Ishikawa (cell line): ENCODE results near the gene AP1S2.

Source experiments
- CEBPB ChIP-seq: IDR thresholded peaks from 2 replicates; pipeline ENCODE4 v1.6.1; 2012
- CREB1 ChIP-seq: IDR thresholded peaks from 2 replicates; pipeline ENCODE4 v1.6.1; 2012; ENCODE audit warnings: low read depth
- EGR1 ChIP-seq: IDR thresholded peaks from 2 replicates; pipeline ENCODE4 v1.6.1; 2012
- EP300 ChIP-seq: IDR thresholded peaks from 2 replicates; pipeline ENCODE4 v1.6.1; 2012; ENCODE audit warnings: borderline replicate concordance
- FOXM1 ChIP-seq: IDR thresholded peaks from 2 replicates; pipeline ENCODE4 v1.6.1; 2012; ENCODE audit warnings: low read depth, borderline replicate concordance
- NFIC ChIP-seq: IDR thresholded peaks from 2 replicates; pipeline ENCODE4 v1.6.1; 2012
- RAD21 ChIP-seq: IDR thresholded peaks from 2 replicates; pipeline ENCODE4 v1.6.1; 2012; ENCODE audit warnings: low read depth
- TAF1 ChIP-seq: IDR thresholded peaks from 2 replicates; pipeline ENCODE4 v1.6.1; 2012; ENCODE audit warnings: low read depth, mild to moderate bottlenecking
- TCF12 ChIP-seq: IDR thresholded peaks from 2 replicates; pipeline ENCODE4 v1.6.1; 2012; ENCODE audit warnings: low read depth
- TEAD4 ChIP-seq: IDR thresholded peaks from 2 replicates; pipeline ENCODE4 v1.6.1; 2012
- YY1 ChIP-seq: IDR thresholded peaks from 2 replicates; pipeline ENCODE4 v1.6.1; 2012; ENCODE audit warnings: low read depth
- ZBTB7A ChIP-seq: IDR thresholded peaks from 2 replicates; pipeline ENCODE4 v1.6.1; 2012; ENCODE audit warnings: low read depth
- TF ChIP-seq, protein P1 (sequence below): IDR thresholded peaks from 2 replicates; pipeline ENCODE4 v1.6.1; 2012
- TF ChIP-seq, protein P2 (sequence below): IDR thresholded peaks from 2 replicates; pipeline ENCODE4 v1.6.1; 2012
- TF ChIP-seq, protein P3 (sequence below): IDR thresholded peaks from 2 replicates; pipeline ENCODE4 v1.6.1; 2012; ENCODE audit warnings: low read depth, mild to moderate bottlenecking

The AP1S2 gene

DNA sequence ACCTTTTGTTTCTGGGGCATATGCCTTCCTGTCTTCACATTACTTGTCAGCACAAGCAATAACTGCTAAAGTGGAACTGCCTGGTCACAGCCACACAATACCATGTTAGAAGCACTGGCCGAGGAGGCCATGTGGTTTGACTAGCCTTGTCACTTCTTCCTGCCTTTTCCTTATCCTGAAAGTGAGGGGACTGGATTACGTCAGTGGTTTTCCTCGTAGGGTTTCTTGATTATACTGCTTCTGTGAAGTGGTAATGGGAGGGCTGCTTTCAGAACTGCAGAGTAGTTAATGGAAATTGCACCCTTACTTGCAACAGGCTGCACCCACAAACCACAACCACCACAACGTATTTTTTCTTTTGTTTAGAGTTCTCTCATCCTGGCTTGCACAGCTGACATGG is 37.7 kb downstream of the AP1S2 start:
- no peak for TF ChIP-seq TAF1
- TF ChIP-seq TCF12: no peak
- no peak for TF ChIP-seq YY1
- TF ChIP-seq EGR1: no peak

DNA sequence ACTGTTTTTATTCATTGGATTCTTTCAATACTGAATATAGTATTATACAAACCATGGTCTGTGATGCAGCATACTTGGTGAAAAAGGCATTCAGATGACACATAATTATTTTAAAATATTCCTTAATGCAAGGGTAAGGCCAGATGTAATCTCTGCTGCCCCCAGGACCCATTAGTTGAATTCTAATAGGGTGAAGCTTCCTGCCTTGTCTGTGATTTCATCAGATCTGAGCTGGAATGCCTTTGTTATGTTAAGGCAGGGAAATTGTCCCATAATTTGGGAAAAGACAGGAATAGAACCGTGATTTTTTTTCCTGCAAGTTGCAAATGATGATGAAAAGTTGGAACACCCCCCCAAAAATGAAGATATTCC is 38.2 kb downstream of the AP1S2 start:
- TF ChIP-seq, protein P1, sequence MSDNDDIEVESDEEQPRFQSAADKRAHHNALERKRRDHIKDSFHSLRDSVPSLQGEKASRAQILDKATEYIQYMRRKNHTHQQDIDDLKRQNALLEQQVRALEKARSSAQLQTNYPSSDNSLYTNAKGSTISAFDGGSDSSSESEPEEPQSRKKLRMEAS: no peak
- TF ChIP-seq, protein P2, sequence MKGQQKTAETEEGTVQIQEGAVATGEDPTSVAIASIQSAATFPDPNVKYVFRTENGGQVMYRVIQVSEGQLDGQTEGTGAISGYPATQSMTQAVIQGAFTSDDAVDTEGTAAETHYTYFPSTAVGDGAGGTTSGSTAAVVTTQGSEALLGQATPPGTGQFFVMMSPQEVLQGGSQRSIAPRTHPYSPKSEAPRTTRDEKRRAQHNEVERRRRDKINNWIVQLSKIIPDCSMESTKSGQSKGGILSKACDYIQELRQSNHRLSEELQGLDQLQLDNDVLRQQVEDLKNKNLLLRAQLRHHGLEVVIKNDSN: no peak
- TF ChIP-seq FOXM1 (no peak), ZBTB7A (no peak), RAD21 (no peak), NFIC (no peak), EP300 (no peak), YY1 (no peak), TAF1 (no peak), TEAD4 (no peak)
- TF ChIP-seq, protein P3, sequence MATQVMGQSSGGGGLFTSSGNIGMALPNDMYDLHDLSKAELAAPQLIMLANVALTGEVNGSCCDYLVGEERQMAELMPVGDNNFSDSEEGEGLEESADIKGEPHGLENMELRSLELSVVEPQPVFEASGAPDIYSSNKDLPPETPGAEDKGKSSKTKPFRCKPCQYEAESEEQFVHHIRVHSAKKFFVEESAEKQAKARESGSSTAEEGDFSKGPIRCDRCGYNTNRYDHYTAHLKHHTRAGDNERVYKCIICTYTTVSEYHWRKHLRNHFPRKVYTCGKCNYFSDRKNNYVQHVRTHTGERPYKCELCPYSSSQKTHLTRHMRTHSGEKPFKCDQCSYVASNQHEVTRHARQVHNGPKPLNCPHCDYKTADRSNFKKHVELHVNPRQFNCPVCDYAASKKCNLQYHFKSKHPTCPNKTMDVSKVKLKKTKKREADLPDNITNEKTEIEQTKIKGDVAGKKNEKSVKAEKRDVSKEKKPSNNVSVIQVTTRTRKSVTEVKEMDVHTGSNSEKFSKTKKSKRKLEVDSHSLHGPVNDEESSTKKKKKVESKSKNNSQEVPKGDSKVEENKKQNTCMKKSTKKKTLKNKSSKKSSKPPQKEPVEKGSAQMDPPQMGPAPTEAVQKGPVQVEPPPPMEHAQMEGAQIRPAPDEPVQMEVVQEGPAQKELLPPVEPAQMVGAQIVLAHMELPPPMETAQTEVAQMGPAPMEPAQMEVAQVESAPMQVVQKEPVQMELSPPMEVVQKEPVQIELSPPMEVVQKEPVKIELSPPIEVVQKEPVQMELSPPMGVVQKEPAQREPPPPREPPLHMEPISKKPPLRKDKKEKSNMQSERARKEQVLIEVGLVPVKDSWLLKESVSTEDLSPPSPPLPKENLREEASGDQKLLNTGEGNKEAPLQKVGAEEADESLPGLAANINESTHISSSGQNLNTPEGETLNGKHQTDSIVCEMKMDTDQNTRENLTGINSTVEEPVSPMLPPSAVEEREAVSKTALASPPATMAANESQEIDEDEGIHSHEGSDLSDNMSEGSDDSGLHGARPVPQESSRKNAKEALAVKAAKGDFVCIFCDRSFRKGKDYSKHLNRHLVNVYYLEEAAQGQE: no peak

DNA sequence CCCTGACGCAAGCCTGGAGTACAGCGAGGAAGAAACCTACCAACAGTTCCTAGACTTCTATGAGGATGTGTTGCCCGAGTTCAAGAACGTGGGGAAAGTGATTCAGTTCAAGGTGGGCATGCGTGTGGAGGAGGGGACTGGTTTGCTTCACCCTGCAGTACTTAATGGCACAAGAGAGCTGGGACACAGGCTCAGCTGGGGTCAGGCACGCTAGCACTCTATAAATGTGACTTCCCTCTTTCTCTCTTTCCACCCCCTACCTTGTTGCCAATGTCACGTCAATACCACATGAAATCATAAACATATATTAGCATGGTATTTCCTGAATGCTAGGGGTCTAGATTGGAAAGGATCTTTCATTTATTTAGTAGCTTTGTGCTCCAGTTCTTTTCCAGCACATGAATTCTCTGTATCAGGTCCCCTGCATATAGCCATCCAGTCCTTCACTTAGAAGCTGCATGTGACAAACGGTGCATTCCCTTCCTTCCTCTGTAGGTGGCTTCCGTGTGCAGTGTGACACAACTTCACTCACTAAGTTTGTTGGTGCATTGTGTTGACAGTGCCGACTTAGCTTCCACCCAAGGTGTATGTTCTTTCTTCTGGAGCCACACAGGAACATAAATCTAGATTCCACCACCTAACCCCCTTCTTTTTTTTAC is 38.7 kb downstream of the AP1S2 start:
- TF ChIP-seq ZBTB7A (no peak), CREB1 (no peak), RAD21 (peak; percentile 37), CEBPB (no peak)

DNA sequence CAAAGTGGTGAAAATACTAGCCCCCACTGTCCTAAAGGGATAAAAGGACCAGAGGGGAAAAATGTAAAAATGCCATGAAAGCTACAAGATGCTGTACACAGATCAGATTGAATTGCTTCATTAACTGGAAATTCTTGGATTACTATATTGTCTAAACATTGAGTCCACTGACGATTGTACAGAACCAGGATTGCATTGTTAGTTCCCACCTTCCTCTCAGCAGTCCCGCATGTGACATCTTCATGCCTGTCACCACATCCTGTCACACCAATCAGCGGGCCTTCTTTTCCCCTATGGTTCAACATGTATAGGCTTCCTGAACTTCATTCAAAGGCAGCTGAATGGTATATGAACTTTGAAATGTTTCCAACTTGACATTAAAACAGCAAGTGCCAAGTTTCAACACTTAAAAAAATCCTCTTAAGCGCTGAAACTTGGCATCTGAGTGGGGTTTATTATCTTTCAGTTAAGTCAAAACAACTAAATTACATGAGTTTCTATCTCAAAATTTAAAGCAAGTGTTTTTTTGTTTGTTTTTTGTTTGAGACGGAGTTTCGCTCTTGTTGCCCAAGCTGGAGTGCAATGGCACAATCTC is 39.7 kb downstream of the AP1S2 start:
- TF ChIP-seq YY1: no peak
- no peak for TF ChIP-seq RAD21
- no peak for TF ChIP-seq EGR1
- TF ChIP-seq TCF12: no peak
- TF ChIP-seq ZBTB7A: no peak
- no peak for TF ChIP-seq EP300
- no peak for TF ChIP-seq FOXM1
- TF ChIP-seq, protein P3: no peak
- TF ChIP-seq CEBPB: no peak
- no peak for TF ChIP-seq CREB1
- TF ChIP-seq NFIC: no peak
- no peak for TF ChIP-seq TAF1

DNA sequence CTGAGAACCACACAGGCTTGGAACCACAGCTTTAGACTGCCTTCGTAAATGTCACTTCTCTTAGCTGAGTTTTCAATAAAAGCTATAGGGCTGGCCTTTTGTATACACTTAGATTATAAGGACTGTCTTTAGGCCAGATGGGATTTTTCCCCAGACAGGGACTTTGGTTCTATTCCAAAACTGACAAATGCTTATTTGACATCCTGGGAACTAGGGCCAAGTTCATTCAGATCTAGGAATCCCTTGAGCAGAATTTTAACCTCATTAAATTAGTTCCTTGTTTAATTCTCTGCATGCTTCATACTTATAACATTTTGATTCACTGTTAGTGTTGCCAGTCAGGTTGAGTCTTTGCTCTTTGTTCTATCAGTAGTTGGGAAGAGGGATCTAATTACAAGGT is 41.2 kb downstream of the AP1S2 start:
- no peak for TF ChIP-seq TEAD4
- TF ChIP-seq CREB1: no peak
- no peak for TF ChIP-seq FOXM1
- no peak for TF ChIP-seq EP300
- no peak for TF ChIP-seq TCF12
- TF ChIP-seq, protein P1: no peak
- TF ChIP-seq YY1: no peak
- TF ChIP-seq, protein P2: no peak
- TF ChIP-seq, protein P3: no peak
- TF ChIP-seq EGR1: no peak
- TF ChIP-seq CEBPB: no peak
- no peak for TF ChIP-seq ZBTB7A
